ENCODE results near the gene TTBK2. TPM values are rescaled to one million over a fixed set of nuclear protein-coding genes. Genes with fewer than 3 reads are reported as not detected.
A peak's percentile ranks its signal among the peaks of the same experiment; 100 is the strongest.

The TTBK2 gene
- total and polyA plus RNA-seq, 4 donors: 1.0 to 6.4 (median 4.3) TPM

DNA sequence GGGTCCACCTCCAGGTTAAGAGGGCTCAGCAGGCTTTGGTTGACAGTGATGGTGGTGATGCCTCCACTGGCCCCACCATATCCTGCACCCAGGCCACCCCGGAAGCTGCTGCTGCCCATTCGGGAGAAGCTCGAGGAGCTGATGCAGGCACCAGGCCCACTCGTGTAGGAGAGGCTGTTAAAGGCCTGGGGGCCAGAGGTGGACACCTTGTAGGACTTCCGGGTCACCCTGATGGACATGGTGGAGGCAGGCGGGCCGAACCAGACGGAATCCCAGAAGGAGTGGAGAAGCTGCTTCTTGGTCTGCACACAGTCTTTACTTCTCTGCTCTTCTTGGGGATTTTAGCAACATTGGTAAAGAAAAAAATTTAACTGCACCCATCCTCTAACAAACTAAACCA is 118.4 kb downstream of the TTBK2 start:
- WGBS: 96% methylated on average over 8 of the region's 8 CpGs
- Histone ChIP-seq H3K27ac (ENCODE audit: low read depth in 1 of 2, low read length in 2 of 2) (no peak overlapping the region), H3K36me3 (ENCODE audit: control insufficient read depth in 4 of 4, insufficient read depth in 3 of 4, low read depth in 1 of 4, low read length in 3 of 4) (peaks cover 3 to 13% (median 8%) of the 10 kb centered on the region in 4 donors), H3K27me3 (ENCODE audit: control insufficient read depth in 4 of 4, insufficient read depth in 4 of 4, low read length in 3 of 4) (no peaks in the 10 kb centered on the region), H3K9ac (ENCODE audit: low read depth in 1 of 2, low read length in 2 of 2) (no peak overlapping the region), H3K9me3 (ENCODE audit: control insufficient read depth in 4 of 4, low read length in 3 of 4) (no peaks in the 10 kb centered on the region), H3K4me3 (ENCODE audit: low read depth in 1 of 3, low read length in 3 of 3) (no peak overlapping the region), H3K4me1 (ENCODE audit: control insufficient read depth in 4 of 4, insufficient read depth in 4 of 4, low read length in 3 of 4) (no peaks in the 10 kb centered on the region)
- TF ChIP-seq SP1 (IDR thresholded peaks at IDR 0.05) (no peak), FOXA1 (IDR thresholded peaks at IDR 0.05) (no peak), YY1 (IDR thresholded peaks at IDR 0.05) (no peak), RXRA (IDR thresholded peaks at IDR 0.05) (no peak), JUND (IDR thresholded peaks at IDR 0.05) (no peak), MAX (IDR thresholded peaks at IDR 0.05) (no peak)
- TF ChIP-seq, protein P1, sequence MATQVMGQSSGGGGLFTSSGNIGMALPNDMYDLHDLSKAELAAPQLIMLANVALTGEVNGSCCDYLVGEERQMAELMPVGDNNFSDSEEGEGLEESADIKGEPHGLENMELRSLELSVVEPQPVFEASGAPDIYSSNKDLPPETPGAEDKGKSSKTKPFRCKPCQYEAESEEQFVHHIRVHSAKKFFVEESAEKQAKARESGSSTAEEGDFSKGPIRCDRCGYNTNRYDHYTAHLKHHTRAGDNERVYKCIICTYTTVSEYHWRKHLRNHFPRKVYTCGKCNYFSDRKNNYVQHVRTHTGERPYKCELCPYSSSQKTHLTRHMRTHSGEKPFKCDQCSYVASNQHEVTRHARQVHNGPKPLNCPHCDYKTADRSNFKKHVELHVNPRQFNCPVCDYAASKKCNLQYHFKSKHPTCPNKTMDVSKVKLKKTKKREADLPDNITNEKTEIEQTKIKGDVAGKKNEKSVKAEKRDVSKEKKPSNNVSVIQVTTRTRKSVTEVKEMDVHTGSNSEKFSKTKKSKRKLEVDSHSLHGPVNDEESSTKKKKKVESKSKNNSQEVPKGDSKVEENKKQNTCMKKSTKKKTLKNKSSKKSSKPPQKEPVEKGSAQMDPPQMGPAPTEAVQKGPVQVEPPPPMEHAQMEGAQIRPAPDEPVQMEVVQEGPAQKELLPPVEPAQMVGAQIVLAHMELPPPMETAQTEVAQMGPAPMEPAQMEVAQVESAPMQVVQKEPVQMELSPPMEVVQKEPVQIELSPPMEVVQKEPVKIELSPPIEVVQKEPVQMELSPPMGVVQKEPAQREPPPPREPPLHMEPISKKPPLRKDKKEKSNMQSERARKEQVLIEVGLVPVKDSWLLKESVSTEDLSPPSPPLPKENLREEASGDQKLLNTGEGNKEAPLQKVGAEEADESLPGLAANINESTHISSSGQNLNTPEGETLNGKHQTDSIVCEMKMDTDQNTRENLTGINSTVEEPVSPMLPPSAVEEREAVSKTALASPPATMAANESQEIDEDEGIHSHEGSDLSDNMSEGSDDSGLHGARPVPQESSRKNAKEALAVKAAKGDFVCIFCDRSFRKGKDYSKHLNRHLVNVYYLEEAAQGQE (IDR thresholded peaks at IDR 0.05): no peak
- TF ChIP-seq, protein P2, sequence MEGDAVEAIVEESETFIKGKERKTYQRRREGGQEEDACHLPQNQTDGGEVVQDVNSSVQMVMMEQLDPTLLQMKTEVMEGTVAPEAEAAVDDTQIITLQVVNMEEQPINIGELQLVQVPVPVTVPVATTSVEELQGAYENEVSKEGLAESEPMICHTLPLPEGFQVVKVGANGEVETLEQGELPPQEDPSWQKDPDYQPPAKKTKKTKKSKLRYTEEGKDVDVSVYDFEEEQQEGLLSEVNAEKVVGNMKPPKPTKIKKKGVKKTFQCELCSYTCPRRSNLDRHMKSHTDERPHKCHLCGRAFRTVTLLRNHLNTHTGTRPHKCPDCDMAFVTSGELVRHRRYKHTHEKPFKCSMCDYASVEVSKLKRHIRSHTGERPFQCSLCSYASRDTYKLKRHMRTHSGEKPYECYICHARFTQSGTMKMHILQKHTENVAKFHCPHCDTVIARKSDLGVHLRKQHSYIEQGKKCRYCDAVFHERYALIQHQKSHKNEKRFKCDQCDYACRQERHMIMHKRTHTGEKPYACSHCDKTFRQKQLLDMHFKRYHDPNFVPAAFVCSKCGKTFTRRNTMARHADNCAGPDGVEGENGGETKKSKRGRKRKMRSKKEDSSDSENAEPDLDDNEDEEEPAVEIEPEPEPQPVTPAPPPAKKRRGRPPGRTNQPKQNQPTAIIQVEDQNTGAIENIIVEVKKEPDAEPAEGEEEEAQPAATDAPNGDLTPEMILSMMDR (IDR thresholded peaks at IDR 0.05; ENCODE audit: low read depth, low read length, missing input control): no peak
- no peak for DNase-seq (ENCODE audit: low spot score)

- Histone ChIP-seq H3K9ac (ENCODE audit: low read depth in 1 of 2, low read length in 2 of 2) (no peak overlapping the region), H3K27ac (ENCODE audit: low read depth in 1 of 2, low read length in 2 of 2) (no peak overlapping the region), H3K4me1 (ENCODE audit: control insufficient read depth in 4 of 4, insufficient read depth in 4 of 4, low read length in 3 of 4) (no peaks in the 10 kb centered on the region), H3K27me3 (ENCODE audit: control insufficient read depth in 4 of 4, insufficient read depth in 4 of 4, low read length in 3 of 4) (no peaks in the 10 kb centered on the region), H3K4me3 (ENCODE audit: low read depth in 1 of 3, low read length in 3 of 3) (no peak overlapping the region), H3K36me3 (ENCODE audit: control insufficient read depth in 4 of 4, insufficient read depth in 3 of 4, low read depth in 1 of 4, low read length in 3 of 4) (peaks cover 3 to 13% (median 8%) of the 10 kb centered on the region in 4 donors), H3K9me3 (ENCODE audit: control insufficient read depth in 4 of 4, low read length in 3 of 4) (no peaks in the 10 kb centered on the region)
- no peak for DNase-seq (ENCODE audit: low spot score)
- 96% methylated on average over 22 of the region's 22 CpGs for WGBS
- TF ChIP-seq RAD21 (IDR thresholded peaks at IDR 0.05) (peak in 1 of 2 donors; percentile 28), TAF1 (conservative IDR thresholded peaks at IDR 0.05) (no peak)
These were observed 119.7 kb downstream of the TTBK2 start for GRCh38 chr15:42800731-42801474.

DNA sequence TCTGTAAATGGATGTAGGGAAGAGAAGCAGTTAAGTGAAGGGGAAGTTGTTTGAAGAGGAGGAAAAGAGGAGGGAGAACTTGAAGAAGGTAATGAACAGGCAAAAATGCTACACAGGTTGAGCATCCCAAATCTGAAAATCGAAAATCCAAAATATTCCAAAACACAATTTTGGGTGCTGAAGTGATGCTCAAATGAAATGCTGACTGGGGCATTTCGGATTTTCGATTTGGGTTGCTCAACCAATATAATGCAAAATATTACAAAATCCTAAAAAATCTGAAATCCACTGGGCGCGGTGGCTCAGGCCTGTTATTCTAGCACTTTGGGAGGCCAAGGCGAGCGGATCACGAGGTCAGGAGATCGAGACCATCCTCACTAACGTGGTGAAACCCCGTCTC is 121.8 kb downstream of the TTBK2 start:
- no peak overlapping the region for H3K4me3 ChIP-seq (ENCODE audit: low read depth in 1 of 3, low read length in 3 of 3)
- no peaks in the 10 kb centered on the region for H3K4me1 ChIP-seq (ENCODE audit: control insufficient read depth in 4 of 4, insufficient read depth in 4 of 4, low read length in 3 of 4)
- 98% methylated on average over 11 of the region's 11 CpGs for WGBS
- no peak overlapping the region for H3K27ac ChIP-seq (ENCODE audit: low read depth in 1 of 2, low read length in 2 of 2)
- H3K36me3 ChIP-seq (ENCODE audit: control insufficient read depth in 4 of 4, insufficient read depth in 3 of 4, low read depth in 1 of 4, low read length in 3 of 4): peaks cover 3 to 13% (median 8%) of the 10 kb centered on the region in 4 donors
- DNase-seq (ENCODE audit: low spot score): no peak
- H3K9ac ChIP-seq (ENCODE audit: low read depth in 1 of 2, low read length in 2 of 2): no peak overlapping the region
- no peaks in the 10 kb centered on the region for H3K27me3 ChIP-seq (ENCODE audit: control insufficient read depth in 4 of 4, insufficient read depth in 4 of 4, low read length in 3 of 4)
- no peaks in the 10 kb centered on the region for H3K9me3 ChIP-seq (ENCODE audit: control insufficient read depth in 4 of 4, low read length in 3 of 4)
- TF ChIP-seq HNF4G (IDR thresholded peaks at IDR 0.05) (no peak), EGR1 (IDR thresholded peaks at IDR 0.05; ENCODE audit: low read depth in 2 of 2) (no peak), GABPA (IDR thresholded peaks at IDR 0.05 in 1 of 2, conservative IDR thresholded peaks at IDR 0.05 in 1 of 2) (no peak), NR2F2 (IDR thresholded peaks at IDR 0.05) (no peak), SP1 (IDR thresholded peaks at IDR 0.05) (no peak), TAF1 (conservative IDR thresholded peaks at IDR 0.05) (no peak), FOXA1 (IDR thresholded peaks at IDR 0.05) (no peak), JUND (IDR thresholded peaks at IDR 0.05) (no peak), MAX (IDR thresholded peaks at IDR 0.05) (no peak)
- TF ChIP-seq, protein P3, sequence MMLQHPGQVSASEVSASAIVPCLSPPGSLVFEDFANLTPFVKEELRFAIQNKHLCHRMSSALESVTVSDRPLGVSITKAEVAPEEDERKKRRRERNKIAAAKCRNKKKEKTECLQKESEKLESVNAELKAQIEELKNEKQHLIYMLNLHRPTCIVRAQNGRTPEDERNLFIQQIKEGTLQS (IDR thresholded peaks at IDR 0.05): no peak
- TF ChIP-seq, protein P4, sequence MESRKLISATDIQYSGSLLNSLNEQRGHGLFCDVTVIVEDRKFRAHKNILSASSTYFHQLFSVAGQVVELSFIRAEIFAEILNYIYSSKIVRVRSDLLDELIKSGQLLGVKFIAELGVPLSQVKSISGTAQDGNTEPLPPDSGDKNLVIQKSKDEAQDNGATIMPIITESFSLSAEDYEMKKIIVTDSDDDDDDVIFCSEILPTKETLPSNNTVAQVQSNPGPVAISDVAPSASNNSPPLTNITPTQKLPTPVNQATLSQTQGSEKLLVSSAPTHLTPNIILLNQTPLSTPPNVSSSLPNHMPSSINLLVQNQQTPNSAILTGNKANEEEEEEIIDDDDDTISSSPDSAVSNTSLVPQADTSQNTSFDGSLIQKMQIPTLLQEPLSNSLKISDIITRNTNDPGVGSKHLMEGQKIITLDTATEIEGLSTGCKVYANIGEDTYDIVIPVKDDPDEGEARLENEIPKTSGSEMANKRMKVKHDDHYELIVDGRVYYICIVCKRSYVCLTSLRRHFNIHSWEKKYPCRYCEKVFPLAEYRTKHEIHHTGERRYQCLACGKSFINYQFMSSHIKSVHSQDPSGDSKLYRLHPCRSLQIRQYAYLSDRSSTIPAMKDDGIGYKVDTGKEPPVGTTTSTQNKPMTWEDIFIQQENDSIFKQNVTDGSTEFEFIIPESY (IDR thresholded peaks at IDR 0.05): no peak
- TF ChIP-seq, protein P2 (IDR thresholded peaks at IDR 0.05; ENCODE audit: low read depth, low read length, missing input control): no peak

Data from liver (tissue), 9 donors.